ENCODE measurements around the gene OR1A1. TPM values are rescaled to one million over a fixed set of nuclear protein-coding genes. Genes with fewer than 3 reads are reported as not detected.

The OR1A1 gene
- total RNA-seq, 1 experiment from 2014 or later: not detected

DNA sequence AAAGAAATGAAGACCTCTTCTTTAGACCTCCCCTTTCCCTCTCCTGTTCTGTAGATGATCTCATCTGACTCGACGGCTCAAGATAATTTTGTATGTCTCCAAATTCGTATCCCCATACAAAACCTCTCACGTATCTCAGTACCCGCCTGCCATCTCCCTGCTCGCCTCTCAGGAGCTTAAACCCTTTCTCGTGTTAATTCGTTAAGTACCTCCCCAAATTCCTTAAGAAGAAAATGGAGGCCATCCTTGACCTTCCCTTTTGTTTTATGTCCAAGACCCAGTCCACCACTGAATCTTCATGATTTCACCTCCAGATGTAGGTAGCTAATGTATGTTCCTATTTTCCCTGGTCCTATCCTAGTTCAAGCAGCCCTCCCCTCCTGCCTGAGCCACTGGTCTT lies 49.1 kb downstream of the OR1A1 start:
- TF ChIP-seq, protein P1, sequence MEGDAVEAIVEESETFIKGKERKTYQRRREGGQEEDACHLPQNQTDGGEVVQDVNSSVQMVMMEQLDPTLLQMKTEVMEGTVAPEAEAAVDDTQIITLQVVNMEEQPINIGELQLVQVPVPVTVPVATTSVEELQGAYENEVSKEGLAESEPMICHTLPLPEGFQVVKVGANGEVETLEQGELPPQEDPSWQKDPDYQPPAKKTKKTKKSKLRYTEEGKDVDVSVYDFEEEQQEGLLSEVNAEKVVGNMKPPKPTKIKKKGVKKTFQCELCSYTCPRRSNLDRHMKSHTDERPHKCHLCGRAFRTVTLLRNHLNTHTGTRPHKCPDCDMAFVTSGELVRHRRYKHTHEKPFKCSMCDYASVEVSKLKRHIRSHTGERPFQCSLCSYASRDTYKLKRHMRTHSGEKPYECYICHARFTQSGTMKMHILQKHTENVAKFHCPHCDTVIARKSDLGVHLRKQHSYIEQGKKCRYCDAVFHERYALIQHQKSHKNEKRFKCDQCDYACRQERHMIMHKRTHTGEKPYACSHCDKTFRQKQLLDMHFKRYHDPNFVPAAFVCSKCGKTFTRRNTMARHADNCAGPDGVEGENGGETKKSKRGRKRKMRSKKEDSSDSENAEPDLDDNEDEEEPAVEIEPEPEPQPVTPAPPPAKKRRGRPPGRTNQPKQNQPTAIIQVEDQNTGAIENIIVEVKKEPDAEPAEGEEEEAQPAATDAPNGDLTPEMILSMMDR (IDR thresholded peaks at IDR 0.05; ENCODE audit: unreplicated experiment): no peak
- H3K9me3 Mint-ChIP-seq (ENCODE audit: low read depth, unreplicated experiment): no peaks in the 10 kb centered on the region
- intact Hi-C loops (cut with micrococcal nuclease; ENCODE audit: unreplicated experiment): no loop called here
- no peaks in the 10 kb centered on the region for H3K4me1 Mint-ChIP-seq (ENCODE audit: low read depth, unreplicated experiment)
- H3K27me3 Mint-ChIP-seq (ENCODE audit: unreplicated experiment): peaks cover 54% of the 10 kb centered on the region
- DNase-seq: no peak
- H3K27ac Mint-ChIP-seq (ENCODE audit: unreplicated experiment): no peak overlapping the region
- no peak overlapping the region for H3K4me3 Mint-ChIP-seq (ENCODE audit: low read depth, unreplicated experiment)
- CTCF ChIA-PET: no interaction called here
- H3K36me3 Mint-ChIP-seq (ENCODE audit: insufficient read depth, unreplicated experiment): no peaks in the 10 kb centered on the region
- no TSS peak for BruUV-seq (replicated peaks)

GRCh38 chr17:3260163-3260562 lies 52.7 kb downstream of the OR1A1 start:
- no peaks in the 10 kb centered on the region for H3K4me1 Mint-ChIP-seq (ENCODE audit: low read depth, unreplicated experiment)
- intact Hi-C loops (cut with micrococcal nuclease; ENCODE audit: unreplicated experiment): no loop called here
- TF ChIP-seq, protein P1 (IDR thresholded peaks at IDR 0.05; ENCODE audit: unreplicated experiment): no peak
- no peaks in the 10 kb centered on the region for H3K36me3 Mint-ChIP-seq (ENCODE audit: insufficient read depth, unreplicated experiment)
- no peaks in the 10 kb centered on the region for H3K9me3 Mint-ChIP-seq (ENCODE audit: low read depth, unreplicated experiment)
- H3K4me3 Mint-ChIP-seq (ENCODE audit: low read depth, unreplicated experiment): no peak overlapping the region
- BruUV-seq (replicated peaks): no TSS peak
- no peak overlapping the region for H3K27ac Mint-ChIP-seq (ENCODE audit: unreplicated experiment)
- DNase-seq: no peak
- CTCF ChIA-PET: no interaction called here
- H3K27me3 Mint-ChIP-seq (ENCODE audit: unreplicated experiment): peaks cover 64% of the 10 kb centered on the region

GRCh38 chr17:3260600-3260999 lies 53.1 kb downstream of the OR1A1 start:
- Mint-ChIP-seq H3K9me3 (ENCODE audit: low read depth, unreplicated experiment) (no peaks in the 10 kb centered on the region), H3K36me3 (ENCODE audit: insufficient read depth, unreplicated experiment) (no peaks in the 10 kb centered on the region), H3K27me3 (ENCODE audit: unreplicated experiment) (peaks cover 64% of the 10 kb centered on the region), H3K27ac (ENCODE audit: unreplicated experiment) (no peak overlapping the region), H3K4me3 (ENCODE audit: low read depth, unreplicated experiment) (no peak overlapping the region), H3K4me1 (ENCODE audit: low read depth, unreplicated experiment) (no peaks in the 10 kb centered on the region)
- no peak for DNase-seq
- TF ChIP-seq, protein P1 (IDR thresholded peaks at IDR 0.05; ENCODE audit: unreplicated experiment): no peak
- intact Hi-C loops (cut with micrococcal nuclease; ENCODE audit: unreplicated experiment): no loop called here
- BruUV-seq (replicated peaks): no TSS peak
- CTCF ChIA-PET: no interaction called here

Other genes starting within 250 kb of the OR1A1 start
- not detected in 2 replicates for gene OR1D5, start 144.1 kb upstream of the OR1A1 start, total RNA-seq (2022)
- gene OR1D2, start 103.2 kb upstream of the OR1A1 start, total RNA-seq (2022): not detected in 2 replicates
- gene OR1G1, start 80.1 kb upstream of the OR1A1 start, total RNA-seq (2022): not detected in 2 replicates
- gene OR1A2, start 10.1 kb upstream of the OR1A1 start, total RNA-seq (2022): not detected in 2 replicates
- gene OR3A1, start 90.7 kb downstream of the OR1A1 start, total RNA-seq (2022): not detected in 2 replicates
- gene OR3A2, start 178.6 kb downstream of the OR1A1 start, total RNA-seq (2022): not detected in 2 replicates
- gene OR1E1, start 190.7 kb downstream of the OR1A1 start, total RNA-seq (2022): not detected in 2 replicates
- not detected in 2 replicates for gene OR3A3, start 203.7 kb downstream of the OR1A1 start, total RNA-seq (2022)
- gene OR1E2, start 226.2 kb downstream of the OR1A1 start, total RNA-seq (2022): not detected in 2 replicates

Measured in Calu3 (cell line).